T-cell (primary cell): ENCODE measurements around the gene MICAL2. TPM values are rescaled to one million over a fixed set of nuclear protein-coding genes. Genes with fewer than 3 reads are reported as not detected.
A peak's percentile ranks its signal among the peaks of the same experiment; 100 is the strongest.

Experiments used
- ATAC-seq, 4 experiments: fragments of 200-7000 bp in 3 of 4; fragments of 150-1000 bp in 1 of 4; cut with Tn5 transposase; replicated peaks in 1 of 4; 1 replicate in 3 of 4; 2 replicates in 1 of 4; pipeline ENCODE4 v1.10.0; 2021; ENCODE audit warnings: moderate library complexity in 3 of 4, mild to moderate bottlenecking in 2 of 4, moderate number of reproducible peaks in 1 of 4
- CTCF ChIA-PET, 2 donors: fragments of 300-600 bp; sonication (Branson Sonifier 250); formaldehyde crosslinking; loops; one replicate each; lab custom pipeline; 2022; ENCODE audit warnings: antibody characterized with exemption in 2 of 2; lab: Charles Lee
- POLR2A ChIA-PET, 2 donors: fragments of 300-600 bp; sonication (Branson Sonifier 250); formaldehyde crosslinking; loops; one replicate each; lab custom pipeline; 2022; ENCODE audit warnings: antibody characterized with exemption in 2 of 2; lab: Charles Lee
- DNase-seq, 35 experiments: peaks; one replicate each; pipeline versions ENCODE4 v3.0.0 to v3.0.0-alpha.2; 2013 to 2023
- H3K27ac ChIP-seq: one replicate; pipeline ENCODE4 v1.5.1; 2013; ENCODE audit warnings: low read length
- H3K27me3 ChIP-seq, 2 experiments: replicated peaks in 1 of 2; 1 replicate in 1 of 2; 2 replicates in 1 of 2; pipeline versions ENCODE4 v1.6.1 to v1.7.0; 2013; ENCODE audit warnings: low read length in 1 of 2, mixed read lengths in 1 of 2; ENCODE audit not compliant: control insufficient read depth in 2 of 2, insufficient read depth in 2 of 2; ENCODE audit errors: extremely low read depth in 1 of 2
- H3K36me3 ChIP-seq, 2 donors: 1 replicate in 1 of 2; 2 replicates in 1 of 2; pipeline versions ENCODE4 v1.6.1 to v1.7.0; 2013; ENCODE audit warnings: low read length in 1 of 2; ENCODE audit not compliant: control insufficient read depth in 2 of 2, insufficient read depth in 1 of 2; ENCODE audit errors: extremely low read depth in 1 of 2
- H3K4me1 ChIP-seq, 2 experiments: 1 replicate in 1 of 2; 2 replicates in 1 of 2; pipeline versions ENCODE4 v1.6.1 to v1.7.0; 2013; ENCODE audit warnings: low read length in 2 of 2, mixed read lengths in 1 of 2; ENCODE audit not compliant: insufficient read depth in 2 of 2, control insufficient read depth in 1 of 2; ENCODE audit errors: extremely low read depth in 1 of 2
- H3K4me3 ChIP-seq, 2 donors: 1 replicate in 1 of 2; 2 replicates in 1 of 2; pipeline versions ENCODE4 v1.5.1 to v1.7.0; 2013; ENCODE audit warnings: mild to moderate bottlenecking in 2 of 2, low read length in 1 of 2, moderate library complexity in 1 of 2; ENCODE audit not compliant: control insufficient read depth in 1 of 2; ENCODE audit errors: extremely low read depth in 1 of 2
- H3K9me3 ChIP-seq: 2 replicates; pipeline ENCODE4 v1.7.0; 2013
- H3K27ac Mint-ChIP-seq, 2 donors: one replicate each; pipeline ENCODE4 v1.8.0; 2020 to 2021; ENCODE audit warnings: mild to moderate bottlenecking in 2 of 2, mixed read lengths in 2 of 2
- H3K27me3 Mint-ChIP-seq, 2 donors: one replicate each; pipeline ENCODE4 v1.8.0; 2021 to 2022; ENCODE audit warnings: mixed read lengths in 2 of 2
- H3K36me3 Mint-ChIP-seq: one replicate; pipeline ENCODE4 v1.8.0; 2021; ENCODE audit warnings: mixed read lengths
- H3K4me1 Mint-ChIP-seq, 3 donors: one replicate each; pipeline ENCODE4 v1.8.0; 2020 to 2022; ENCODE audit warnings: mixed read lengths in 3 of 3, mild to moderate bottlenecking in 1 of 3
- H3K4me3 Mint-ChIP-seq, 3 donors: one replicate each; pipeline ENCODE4 v1.8.0; 2020 to 2022; ENCODE audit warnings: mild to moderate bottlenecking in 3 of 3, mixed read lengths in 3 of 3, moderate library complexity in 3 of 3
- H3K9me3 Mint-ChIP-seq, 3 donors: one replicate each; pipeline ENCODE4 v1.8.0; 2020 to 2022; ENCODE audit warnings: mixed read lengths in 3 of 3
- WGBS: methylation state at CpG from one replicate; pipeline ENCODE4 v1.1.5; 2013; ENCODE audit warnings: missing lambda C conversion rate; ENCODE audit not compliant: insufficient coverage; 5-methylcytosine and 5-hydroxymethylcytosine counted together
- total RNA-seq, 35 experiments: library from RNA in 6 of 35; stranded (reverse) in 6 of 35; fragments of 120-200 nt in 1 of 35; gene quantifications; one replicate each; pipeline versions ENCODE4 v1.2.1 to v1.2.4 and lab custom pipeline; 2013 to 2026

MICAL2 gene
- total RNA-seq, 5 donors from 2014 or later (not counting 1 experiment from before 2014, with no cell fraction given) = 13.7 to 38.7 (median 22.9) TPM

- ATAC-seq (no peak), DNase-seq (no peak)
- no peak overlapping the region for H3K27ac ChIP-seq
- H3K4me1 ChIP-seq = peaks cover 0 to 5% of the 10 kb centered on the region in 2 experiments
- CTCF ChIA-PET = no interaction called here
- 60% methylated on average over 1 of the region's 1 CpG for WGBS
- H3K36me3 ChIP-seq = no peaks in the 10 kb centered on the region
- H3K27me3 ChIP-seq = peaks cover 0 to 12% of the 10 kb centered on the region in 2 experiments
- H3K4me1 Mint-ChIP-seq = peaks cover 2 to 17% (median 10%) of the 10 kb centered on the region in 3 donors
- no peaks in the 10 kb centered on the region for H3K36me3 Mint-ChIP-seq
- no peak overlapping the region for H3K27ac Mint-ChIP-seq
- H3K9me3 Mint-ChIP-seq = no peaks in the 10 kb centered on the region
- H3K4me3 ChIP-seq = no peak overlapping the region
- H3K4me3 Mint-ChIP-seq = no peak overlapping the region
- no peaks in the 10 kb centered on the region for H3K9me3 ChIP-seq
- H3K27me3 Mint-ChIP-seq = peaks cover 0 to 5% of the 10 kb centered on the region in 2 donors
- POLR2A ChIA-PET = no interaction called here
Measured at GRCh38 chr11:12101318-12101717, 9.1 kb upstream of the MICAL2 start.

- H3K27me3 ChIP-seq = peaks cover 0 to 12% of the 10 kb centered on the region in 2 experiments
- POLR2A ChIA-PET = interaction anchor here in 1 of 2 donors (0.7 kb wide), 1 partner anchor 16 kb away, joined by 6 read pairs; no protein-coding TSS in a partner anchor
Measured at GRCh38 chr11:12102588-12103410, 7.6 kb upstream of the MICAL2 start.

GRCh38 chr11:12103411-12104225 lies 6.8 kb upstream of the MICAL2 start:
- Mint-ChIP-seq H3K9me3 (no peaks in the 10 kb centered on the region), H3K27ac (no peak overlapping the region), H3K27me3 (peaks cover 0 to 1% of the 10 kb centered on the region in 2 donors), H3K36me3 (no peaks in the 10 kb centered on the region), H3K4me1 (peaks cover 1 to 14% (median 9%) of the 10 kb centered on the region in 3 donors), H3K4me3 (no peak overlapping the region)
- Histone ChIP-seq H3K4me1 (peaks cover 0 to 5% of the 10 kb centered on the region in 2 experiments), H3K4me3 (no peak overlapping the region), H3K27ac (no peak overlapping the region), H3K36me3 (no peaks in the 10 kb centered on the region), H3K9me3 (no peaks in the 10 kb centered on the region), H3K27me3 (peaks cover 0 to 12% of the 10 kb centered on the region in 2 experiments)
- WGBS = 64% methylated on average over 4 of the region's 7 CpGs
- CTCF ChIA-PET = interaction anchor here in 1 of 2 donors (0.6 to 1.1 kb wide), 2 partner anchors 14 to 16 kb away, joined by 3 read pairs; no protein-coding TSS in a partner anchor
- ATAC-seq = no peak
- DNase-seq = no peak
- POLR2A ChIA-PET = interaction anchor here in 1 of 2 donors (0.5 kb wide), 1 partner anchor 121 kb away, joined by 3 read pairs; no protein-coding TSS in a partner anchor

More at GRCh38 chr11:12102588-12103410, 7.6 kb upstream of the MICAL2 start:
- Histone ChIP-seq H3K36me3 (no peaks in the 10 kb centered on the region), H3K4me3 (no peak overlapping the region), H3K27ac (no peak overlapping the region), H3K9me3 (no peaks in the 10 kb centered on the region), H3K4me1 (peaks cover 0 to 5% of the 10 kb centered on the region in 2 experiments)
- Mint-ChIP-seq H3K4me3 (no peak overlapping the region), H3K4me1 (peaks cover 2 to 18% (median 10%) of the 10 kb centered on the region in 3 donors), H3K36me3 (no peaks in the 10 kb centered on the region), H3K27me3 (peaks cover 0 to 5% of the 10 kb centered on the region in 2 donors), H3K9me3 (no peaks in the 10 kb centered on the region), H3K27ac (no peak overlapping the region)
- CTCF ChIA-PET = interaction anchor here in 1 of 2 donors (0.8 to 1.1 kb wide), 2 partner anchors 15 to 179 kb away, joined by 3 read pairs; no protein-coding TSS in a partner anchor
- WGBS = 52% methylated on average over 2 of the region's 5 CpGs
- no peak for ATAC-seq
- DNase-seq = no peak

- Mint-ChIP-seq H3K4me3 (no peak overlapping the region), H3K4me1 (peaks cover 13 to 20% (median 13%) of the 10 kb centered on the region in 3 donors), H3K36me3 (no peaks in the 10 kb centered on the region), H3K27me3 (no peaks in the 10 kb centered on the region), H3K27ac (no peak overlapping the region), H3K9me3 (no peaks in the 10 kb centered on the region)
- Histone ChIP-seq H3K4me3 (no peak overlapping the region), H3K27ac (no peak overlapping the region), H3K9me3 (no peaks in the 10 kb centered on the region), H3K27me3 (peaks cover 0 to 9% of the 10 kb centered on the region in 2 experiments), H3K36me3 (no peaks in the 10 kb centered on the region), H3K4me1 (peaks cover 10 to 14% of the 10 kb centered on the region in 2 experiments)
- 75% methylated on average over 1 of the region's 2 CpGs for whole genome bisulfite sequencing
- ATAC-seq = no peak
- no peak for DNase-seq
- ChIA-PET POLR2A (no interaction called here), CTCF (interaction anchor here in 1 of 2 donors (0.6 kb wide), 1 partner anchor 1315 kb away, joined by 5 read pairs; no protein-coding TSS in a partner anchor)
Measured at GRCh38 chr11:12105471-12105870, 4.9 kb upstream of the MICAL2 start.

GRCh38 chr11:12106101-12106500 lies 4.3 kb upstream of the MICAL2 start:
- Mint-ChIP-seq H3K36me3 (no peaks in the 10 kb centered on the region), H3K9me3 (no peaks in the 10 kb centered on the region), H3K27me3 (no peaks in the 10 kb centered on the region), H3K4me3 (no peak overlapping the region), H3K27ac (peak overlapping the region in 1 of 2 donors; percentile 28), H3K4me1 (peaks cover 15 to 20% (median 15%) of the 10 kb centered on the region in 3 donors)
- no peak overlapping the region for H3K27ac ChIP-seq
- ChIA-PET POLR2A (no interaction called here), CTCF (interaction anchor here in 1 of 2 donors (0.7 kb wide), 1 partner anchor 175 kb away, joined by 3 read pairs; no protein-coding TSS in a partner anchor)
- ATAC-seq = no peak
- H3K36me3 ChIP-seq = no peaks in the 10 kb centered on the region
- 87% methylated on average over 3 of the region's 5 CpGs for WGBS
- H3K27me3 ChIP-seq = peaks cover 0 to 9% of the 10 kb centered on the region in 2 experiments
- no peak overlapping the region for H3K4me3 ChIP-seq
- no peaks in the 10 kb centered on the region for H3K9me3 ChIP-seq
- no peak for DNase-seq
- H3K4me1 ChIP-seq = peaks cover 10 to 19% of the 10 kb centered on the region in 2 experiments

GRCh38 chr11:12106501-12106900 lies 3.9 kb upstream of the MICAL2 start:
- Mint-ChIP-seq H3K36me3 (no peaks in the 10 kb centered on the region), H3K27me3 (no peaks in the 10 kb centered on the region), H3K4me3 (no peak overlapping the region), H3K9me3 (no peaks in the 10 kb centered on the region), H3K4me1 (peaks cover 18 to 20% (median 19%) of the 10 kb centered on the region in 3 donors), H3K27ac (no peak overlapping the region)
- H3K36me3 ChIP-seq = no peaks in the 10 kb centered on the region
- ChIA-PET POLR2A (no interaction called here), CTCF (interaction anchor here in 1 of 2 donors (0.7 kb wide), 1 partner anchor 175 kb away, joined by 3 read pairs; no protein-coding TSS in a partner anchor)
- no CpG with 5 or more reads among the region's 5 CpGs for WGBS
- H3K4me3 ChIP-seq = no peak overlapping the region
- H3K27me3 ChIP-seq = peaks cover 0 to 9% of the 10 kb centered on the region in 2 experiments
- peaks cover 10 to 23% of the 10 kb centered on the region in 2 experiments for H3K4me1 ChIP-seq
- no peaks in the 10 kb centered on the region for H3K9me3 ChIP-seq
- H3K27ac ChIP-seq = no peak overlapping the region
- DNase-seq (no peak), ATAC-seq (no peak)
